ENCODE data around the gene PPP2R2C. TPM values are rescaled to one million over a fixed set of nuclear protein-coding genes. Genes with fewer than 3 reads are reported as not detected.

Gene PPP2R2C
- total RNA-seq: not detected in 2 replicates
- long read RNA-seq: 0 reads

GRCh38 chr4:6472387-6473263, at the start of gene PPP2R2C:
TSS of gene PPP2R2C (minus strand) at chr4:6472614. CDS start at chr4:6472229, 385 bp downstream.
- H3K9me3 Mint-ChIP-seq (ENCODE audit: unreplicated experiment): no peaks in the 10 kb centered on the region
- peak within 1 kb of the TSS; percentile 44 for H3K4me3 Mint-ChIP-seq (ENCODE audit: unreplicated experiment)
- no peaks in the 10 kb centered on the region for H3K36me3 Mint-ChIP-seq (ENCODE audit: unreplicated experiment)
- no peak for TF ChIP-seq CTCF (IDR thresholded peaks at IDR 0.05)
- H3K27me3 Mint-ChIP-seq (ENCODE audit: unreplicated experiment): peaks cover 55% of the 10 kb centered on the region
- H3K27ac Mint-ChIP-seq (ENCODE audit: unreplicated experiment): no peak within 1 kb of the TSS
- peaks cover 5% of the 10 kb centered on the region for H3K4me1 Mint-ChIP-seq (ENCODE audit: unreplicated experiment)
- peak; percentile 79 for DNase-seq (ENCODE audit: extremely low spot score, unreplicated experiment)

- peaks cover 11% of the 10 kb centered on the region for H3K27me3 Mint-ChIP-seq (ENCODE audit: unreplicated experiment)
- no peaks in the 10 kb centered on the region for H3K36me3 Mint-ChIP-seq (ENCODE audit: unreplicated experiment)
- H3K4me3 Mint-ChIP-seq (ENCODE audit: unreplicated experiment): no peak overlapping the region
- no peak overlapping the region for H3K27ac Mint-ChIP-seq (ENCODE audit: unreplicated experiment)
- no peak for TF ChIP-seq CTCF (IDR thresholded peaks at IDR 0.05)
- H3K4me1 Mint-ChIP-seq (ENCODE audit: unreplicated experiment): no peaks in the 10 kb centered on the region
- no peak for DNase-seq (ENCODE audit: extremely low spot score, unreplicated experiment)
- peaks cover 10% of the 10 kb centered on the region for H3K9me3 Mint-ChIP-seq (ENCODE audit: unreplicated experiment)
These were observed 48.6 kb upstream of the PPP2R2C start for GRCh38 chr4:6520978-6521377.

- Mint-ChIP-seq H3K9me3 (ENCODE audit: unreplicated experiment) (peaks cover 10% of the 10 kb centered on the region), H3K4me3 (ENCODE audit: unreplicated experiment) (no peak overlapping the region), H3K27me3 (ENCODE audit: unreplicated experiment) (peaks cover 11% of the 10 kb centered on the region), H3K36me3 (ENCODE audit: unreplicated experiment) (no peaks in the 10 kb centered on the region), H3K4me1 (ENCODE audit: unreplicated experiment) (no peaks in the 10 kb centered on the region), H3K27ac (ENCODE audit: unreplicated experiment) (no peak overlapping the region)
- no peak for DNase-seq (ENCODE audit: extremely low spot score, unreplicated experiment)
- no peak for TF ChIP-seq CTCF (IDR thresholded peaks at IDR 0.05)
These were observed 47.7 kb upstream of the PPP2R2C start for GRCh38 chr4:6520051-6520636.

- Mint-ChIP-seq H3K9me3 (ENCODE audit: unreplicated experiment) (peaks cover 17% of the 10 kb centered on the region), H3K4me1 (ENCODE audit: unreplicated experiment) (no peaks in the 10 kb centered on the region), H3K36me3 (ENCODE audit: unreplicated experiment) (no peaks in the 10 kb centered on the region), H3K27me3 (ENCODE audit: unreplicated experiment) (peaks cover 11% of the 10 kb centered on the region), H3K4me3 (ENCODE audit: unreplicated experiment) (no peak overlapping the region), H3K27ac (ENCODE audit: unreplicated experiment) (no peak overlapping the region)
- no peak for DNase-seq (ENCODE audit: extremely low spot score, unreplicated experiment)
- no peak for TF ChIP-seq CTCF (IDR thresholded peaks at IDR 0.05)
These were observed 44.8 kb upstream of the PPP2R2C start for GRCh38 chr4:6517171-6517570.

GRCh38 chr4:6516762-6517161, 44.3 kb upstream of the PPP2R2C start:
- peaks cover 11% of the 10 kb centered on the region for H3K27me3 Mint-ChIP-seq (ENCODE audit: unreplicated experiment)
- no peaks in the 10 kb centered on the region for H3K36me3 Mint-ChIP-seq (ENCODE audit: unreplicated experiment)
- no peak overlapping the region for H3K4me3 Mint-ChIP-seq (ENCODE audit: unreplicated experiment)
- peaks cover 17% of the 10 kb centered on the region for H3K9me3 Mint-ChIP-seq (ENCODE audit: unreplicated experiment)
- no peak overlapping the region for H3K27ac Mint-ChIP-seq (ENCODE audit: unreplicated experiment)
- no peak for TF ChIP-seq CTCF (IDR thresholded peaks at IDR 0.05)
- H3K4me1 Mint-ChIP-seq (ENCODE audit: unreplicated experiment): no peaks in the 10 kb centered on the region
- DNase-seq (ENCODE audit: extremely low spot score, unreplicated experiment): no peak
